ENCODE measurements around the gene IL25.

DNA sequence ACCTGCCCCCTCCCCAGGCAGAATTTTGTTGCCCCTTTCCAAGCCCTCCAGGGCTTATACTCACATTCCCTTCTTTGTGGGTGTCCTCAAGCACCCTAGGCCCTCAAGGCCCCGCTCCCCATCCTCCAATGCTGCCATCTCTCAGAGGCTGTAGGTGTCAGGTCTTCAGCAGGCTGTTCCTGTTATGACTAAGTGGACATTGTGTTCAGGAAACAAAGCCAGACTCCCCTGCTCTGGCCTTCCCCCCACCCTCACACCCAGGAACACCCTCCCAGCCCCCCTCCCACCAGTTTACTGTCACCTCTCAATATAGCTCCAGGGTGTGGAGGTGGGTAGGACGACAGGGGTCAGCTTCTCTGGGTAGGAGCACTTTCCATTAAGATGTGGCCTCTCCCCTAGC, 36.9 kb downstream of the IL25 start:
- TF ChIP-seq, protein P1, sequence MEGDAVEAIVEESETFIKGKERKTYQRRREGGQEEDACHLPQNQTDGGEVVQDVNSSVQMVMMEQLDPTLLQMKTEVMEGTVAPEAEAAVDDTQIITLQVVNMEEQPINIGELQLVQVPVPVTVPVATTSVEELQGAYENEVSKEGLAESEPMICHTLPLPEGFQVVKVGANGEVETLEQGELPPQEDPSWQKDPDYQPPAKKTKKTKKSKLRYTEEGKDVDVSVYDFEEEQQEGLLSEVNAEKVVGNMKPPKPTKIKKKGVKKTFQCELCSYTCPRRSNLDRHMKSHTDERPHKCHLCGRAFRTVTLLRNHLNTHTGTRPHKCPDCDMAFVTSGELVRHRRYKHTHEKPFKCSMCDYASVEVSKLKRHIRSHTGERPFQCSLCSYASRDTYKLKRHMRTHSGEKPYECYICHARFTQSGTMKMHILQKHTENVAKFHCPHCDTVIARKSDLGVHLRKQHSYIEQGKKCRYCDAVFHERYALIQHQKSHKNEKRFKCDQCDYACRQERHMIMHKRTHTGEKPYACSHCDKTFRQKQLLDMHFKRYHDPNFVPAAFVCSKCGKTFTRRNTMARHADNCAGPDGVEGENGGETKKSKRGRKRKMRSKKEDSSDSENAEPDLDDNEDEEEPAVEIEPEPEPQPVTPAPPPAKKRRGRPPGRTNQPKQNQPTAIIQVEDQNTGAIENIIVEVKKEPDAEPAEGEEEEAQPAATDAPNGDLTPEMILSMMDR (IDR thresholded peaks at IDR 0.05): no peak
- TF ChIP-seq POLR2A (IDR thresholded peaks at IDR 0.05): no peak
- TF ChIP-seq EP300 (IDR thresholded peaks at IDR 0.05; ENCODE audit: low read depth): no peak
- no peak for TF ChIP-seq POLR2AphosphoS5 (IDR thresholded peaks at IDR 0.05)
